GM13976 (cell line): ENCODE results near the gene SH2B2.
"Not testable (repeated sequence)": the region's sequence is repeated elsewhere in the genome, so short reads cannot be mapped to it uniquely, and the experiment has no call there.

Experiments used
- DNase-seq: peaks from one replicate; pipeline ENCODE4 v3.0.0; 2012; ENCODE audit warnings: low spot score
- in situ Hi-C: fragments of 300-500 bp; cut with MboI; formaldehyde crosslinking; loops from one replicate; pipeline ENCODE4 v1.12.0; 2022; ENCODE audit warnings: low sequenced_read_pairs, mixed read lengths, inconsistent platforms; ENCODE audit not compliant: unreplicated experiment
- TF ChIP-seq, protein P1 (sequence below): IDR thresholded peaks from 2 replicates; pipeline ENCODE4 v1.5.1; 2012; ENCODE audit warnings: borderline replicate concordance, mild to moderate bottlenecking; ENCODE audit not compliant: insufficient read depth; ENCODE audit errors: extremely low read depth, missing control alignments, control extremely low read depth

SH2B2 gene

DNA sequence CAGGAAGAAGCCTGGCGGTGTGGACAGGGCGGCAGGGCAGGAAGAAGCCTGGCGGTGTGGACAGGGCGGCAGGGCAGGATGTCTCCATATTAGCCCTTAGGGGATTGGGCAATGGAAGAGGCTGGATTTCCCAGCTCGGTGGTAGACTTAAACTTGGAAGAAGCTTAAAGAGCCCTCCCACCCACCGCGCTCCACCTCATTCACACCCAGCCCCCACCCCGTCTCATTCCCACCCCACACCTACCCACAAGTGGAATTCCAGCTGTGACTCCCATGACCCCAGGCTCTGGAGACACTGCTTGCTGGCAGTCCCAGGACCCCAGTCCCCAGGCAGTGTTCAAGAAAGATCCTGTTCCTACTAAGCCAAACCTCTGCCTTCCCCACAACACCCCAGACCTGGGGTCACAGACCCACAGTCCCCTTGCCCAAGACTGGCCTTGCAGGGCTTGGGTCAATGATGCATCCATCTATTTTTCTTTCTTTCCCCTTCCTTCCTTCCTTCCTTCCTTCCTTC, 35.6 kb downstream of the SH2B2 start:
- TF ChIP-seq, protein P1, sequence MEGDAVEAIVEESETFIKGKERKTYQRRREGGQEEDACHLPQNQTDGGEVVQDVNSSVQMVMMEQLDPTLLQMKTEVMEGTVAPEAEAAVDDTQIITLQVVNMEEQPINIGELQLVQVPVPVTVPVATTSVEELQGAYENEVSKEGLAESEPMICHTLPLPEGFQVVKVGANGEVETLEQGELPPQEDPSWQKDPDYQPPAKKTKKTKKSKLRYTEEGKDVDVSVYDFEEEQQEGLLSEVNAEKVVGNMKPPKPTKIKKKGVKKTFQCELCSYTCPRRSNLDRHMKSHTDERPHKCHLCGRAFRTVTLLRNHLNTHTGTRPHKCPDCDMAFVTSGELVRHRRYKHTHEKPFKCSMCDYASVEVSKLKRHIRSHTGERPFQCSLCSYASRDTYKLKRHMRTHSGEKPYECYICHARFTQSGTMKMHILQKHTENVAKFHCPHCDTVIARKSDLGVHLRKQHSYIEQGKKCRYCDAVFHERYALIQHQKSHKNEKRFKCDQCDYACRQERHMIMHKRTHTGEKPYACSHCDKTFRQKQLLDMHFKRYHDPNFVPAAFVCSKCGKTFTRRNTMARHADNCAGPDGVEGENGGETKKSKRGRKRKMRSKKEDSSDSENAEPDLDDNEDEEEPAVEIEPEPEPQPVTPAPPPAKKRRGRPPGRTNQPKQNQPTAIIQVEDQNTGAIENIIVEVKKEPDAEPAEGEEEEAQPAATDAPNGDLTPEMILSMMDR: no peak
- peak; percentile 22 for DNase-seq
- in situ Hi-C loops: no loop called here

- in situ Hi-C loops: no loop called here
- no peak for DNase-seq
- TF ChIP-seq, protein P1: no peak
Measured at GRCh38 chr7:102323914-102324195, 37.2 kb downstream of the SH2B2 start.

- in situ Hi-C loops, DNase-seq: not testable (repeated sequence)
Measured at GRCh38 chr7:102325106-102325505, 38.4 kb downstream of the SH2B2 start.

DNA sequence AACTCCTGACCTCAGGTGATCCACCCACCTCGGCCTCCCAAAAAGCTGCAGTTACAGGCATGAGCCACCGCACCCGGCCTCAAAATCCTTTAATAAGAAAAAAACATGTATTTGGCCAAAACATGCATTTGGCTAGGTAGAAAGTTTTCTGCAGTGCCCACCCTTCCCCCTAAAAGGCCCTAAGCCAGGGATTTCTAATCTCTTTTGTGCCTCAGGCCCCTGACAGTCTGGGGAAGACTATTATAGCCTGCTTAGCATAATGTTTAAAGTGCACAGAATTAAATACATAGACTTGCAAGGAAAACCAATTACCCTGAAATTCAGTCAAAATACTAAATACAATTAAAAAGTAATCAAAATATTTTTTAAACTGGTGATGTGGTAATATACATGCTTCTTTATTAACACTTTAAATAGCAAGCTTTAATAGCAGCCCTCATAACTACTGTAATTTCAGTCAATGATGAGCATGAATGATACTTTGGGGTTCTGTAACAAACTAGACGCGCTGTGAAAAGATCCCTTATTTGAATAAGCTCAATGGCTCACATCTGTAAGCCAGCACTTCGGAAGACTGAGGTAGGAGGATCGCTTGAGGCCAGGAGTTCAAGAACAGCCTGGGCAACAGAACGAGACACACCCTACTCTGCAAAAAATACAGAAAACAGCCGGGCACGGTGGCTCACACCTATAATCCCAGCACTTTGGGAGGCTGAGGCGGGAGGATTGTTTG, 39.7 kb downstream of the SH2B2 start:
- no peak for DNase-seq
- in situ Hi-C loops: no loop called here
- TF ChIP-seq, protein P1: no peak

DNA sequence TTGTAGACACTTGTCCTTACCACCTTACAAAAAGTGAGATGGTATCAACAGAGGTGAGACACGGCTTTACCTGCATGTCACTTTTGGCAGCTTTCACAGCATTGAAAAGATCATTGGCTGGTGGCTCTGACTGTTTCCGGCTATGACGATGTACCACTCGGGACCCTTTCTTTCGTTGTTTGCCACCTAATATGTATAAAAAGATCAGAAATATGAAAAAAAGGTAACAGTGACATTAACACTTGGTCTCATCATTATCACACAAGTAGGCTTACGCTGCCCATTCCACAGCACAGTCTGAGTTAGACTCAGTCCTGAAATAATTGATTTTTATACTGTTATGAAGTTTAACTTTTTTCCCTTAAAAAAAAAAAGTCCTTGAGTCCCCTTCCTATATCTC, 40.5 kb downstream of the SH2B2 start:
- DNase-seq, in situ Hi-C loops: not testable (repeated sequence)

- in situ Hi-C loops, DNase-seq: not testable (repeated sequence)
Measured at GRCh38 chr7:102328863-102329262, 42.2 kb downstream of the SH2B2 start.

GRCh38 chr7:102329366-102329765, 42.7 kb downstream of the SH2B2 start:
- in situ Hi-C loops: not testable (repeated sequence)

DNA sequence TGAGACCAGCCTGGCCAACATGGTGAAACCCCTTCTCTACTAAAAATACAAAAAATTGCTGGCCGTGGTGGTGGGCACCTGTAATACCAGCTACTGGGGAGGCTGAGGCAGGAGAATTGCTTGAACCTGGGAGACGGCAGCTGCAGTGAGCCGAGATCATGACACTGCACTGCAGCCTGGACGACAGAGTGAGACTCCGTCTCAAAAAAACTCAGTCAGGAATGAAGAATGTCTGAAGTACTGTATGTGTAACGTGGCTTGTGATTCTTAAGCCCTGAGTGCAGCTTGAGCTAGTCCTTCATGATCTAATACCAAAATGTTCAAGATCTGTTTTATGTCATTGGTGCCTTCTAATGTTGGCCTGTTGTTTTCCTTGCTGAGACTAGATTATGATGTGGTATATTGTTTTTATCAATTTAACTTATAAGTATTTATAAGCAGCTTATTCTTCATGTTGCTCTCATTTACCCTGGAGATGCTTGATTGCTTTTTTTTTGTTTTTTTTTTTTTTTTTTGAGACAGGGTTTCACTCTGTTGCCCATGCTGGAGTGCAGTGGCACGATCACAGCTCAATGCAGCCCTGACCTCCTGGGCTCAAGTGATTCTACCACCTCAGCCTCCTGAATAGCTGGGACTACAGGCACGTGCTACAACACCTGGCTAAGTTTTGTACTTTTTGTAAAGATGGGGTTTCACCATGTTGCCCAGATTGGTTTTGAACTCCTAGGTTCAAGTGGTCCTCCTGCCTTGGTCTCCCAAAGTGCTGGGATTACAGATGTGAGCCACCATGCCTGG, 44.2 kb downstream of the SH2B2 start:
- in situ Hi-C loops: not testable (repeated sequence)

More at GRCh38 chr7:102329366-102329765, 42.7 kb downstream of the SH2B2 start:
- DNase-seq: not testable (repeated sequence)

DNA sequence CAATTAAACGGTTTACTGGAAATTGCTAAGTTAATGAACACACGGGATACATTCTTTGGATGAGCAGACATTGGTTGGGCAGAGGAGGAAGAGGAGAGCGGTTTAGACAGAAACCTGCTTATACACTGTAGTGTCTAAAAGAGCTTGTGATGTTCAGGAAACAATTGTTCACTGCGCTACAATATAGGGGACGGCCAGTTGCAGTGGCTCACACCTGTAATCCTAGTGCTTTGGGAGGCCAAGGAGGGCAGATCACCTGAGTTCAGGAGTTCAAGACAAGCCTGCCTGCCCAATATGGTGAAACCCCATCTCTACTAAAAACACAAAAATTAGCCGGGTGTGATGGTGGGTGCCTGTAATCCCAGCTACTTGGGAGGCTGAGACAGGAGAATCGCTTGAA, 48.9 kb downstream of the SH2B2 start:
- in situ Hi-C loops: not testable (repeated sequence)

More for the DNA sequence above, 44.2 kb downstream of the SH2B2 start:
- DNase-seq: not testable (repeated sequence)

DNA sequence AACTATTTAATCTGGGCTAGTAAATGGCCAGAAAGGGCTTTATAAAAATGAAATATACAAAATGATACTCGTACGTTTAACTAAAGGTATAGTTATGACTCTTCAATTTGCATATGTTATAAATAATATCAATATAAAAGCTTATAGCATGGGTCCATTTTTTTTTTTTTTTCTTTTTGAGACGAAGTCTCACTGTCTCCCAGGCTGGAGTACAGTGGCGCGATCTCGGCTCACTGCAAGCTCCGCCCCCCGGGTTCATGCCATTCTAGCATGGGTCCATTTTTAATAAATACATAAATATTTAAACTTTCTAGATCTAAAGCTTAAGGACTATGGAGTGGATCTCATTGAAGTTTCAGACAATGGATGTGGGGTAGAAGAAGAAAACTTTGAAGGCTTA, 50.3 kb downstream of the SH2B2 start:
- in situ Hi-C loops, DNase-seq: not testable (repeated sequence)

More for the DNA sequence above, 48.9 kb downstream of the SH2B2 start:
- not testable (repeated sequence) for DNase-seq

- in situ Hi-C loops, DNase-seq: not testable (repeated sequence)
Measured at GRCh38 chr7:102337420-102337819, 50.8 kb downstream of the SH2B2 start.

GRCh38 chr7:102340599-102341368, 54.1 kb downstream of the SH2B2 start:
- in situ Hi-C loops, DNase-seq: not testable (repeated sequence)

DNA sequence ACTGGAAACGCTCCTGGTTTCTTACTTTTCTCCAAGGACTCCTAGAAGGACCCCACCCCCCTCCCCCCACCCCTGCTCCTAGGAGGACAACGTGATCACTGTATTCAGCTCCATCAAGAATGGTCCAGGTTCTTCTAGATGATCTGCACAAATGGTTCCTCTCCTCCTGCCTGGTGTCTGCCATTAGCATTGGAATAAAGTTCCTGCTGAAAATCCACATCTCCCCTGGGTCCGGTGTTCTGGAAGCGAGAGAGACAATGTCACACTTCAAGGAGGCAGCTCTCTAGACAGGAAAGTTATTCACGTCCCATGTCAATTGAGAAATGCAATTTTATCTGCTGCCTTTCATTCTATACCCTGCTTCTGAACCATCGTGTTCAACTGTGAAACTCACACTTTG, 60.3 kb downstream of the SH2B2 start:
- in situ Hi-C loops, DNase-seq: not testable (repeated sequence)

DNA sequence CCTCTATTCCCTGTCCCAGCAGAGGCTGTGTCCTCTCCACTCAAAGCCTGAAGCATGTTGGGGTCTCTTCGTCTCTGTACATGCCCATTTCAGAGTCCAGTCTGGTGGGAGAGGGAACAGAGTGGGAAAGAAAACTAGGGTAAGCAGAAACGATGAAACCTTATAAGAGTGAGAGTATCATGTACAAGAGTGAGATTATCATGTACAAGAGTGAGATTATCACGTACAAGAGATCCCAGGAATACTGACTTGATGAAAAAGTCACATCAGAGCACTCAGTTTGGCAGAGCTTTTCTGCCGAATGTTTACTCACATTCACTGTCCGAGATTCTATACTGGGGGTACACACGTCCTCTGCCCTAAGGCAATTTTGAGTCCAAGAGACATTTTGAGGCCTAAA, 69.7 kb downstream of the SH2B2 start, which contains the start of gene SPDYE6:
TSS of gene SPDYE6 (minus strand) at position 101 of the 400 bp plus-strand sequence. CDS start 421 bp downstream, outside the sequence.
- DNase-seq, in situ Hi-C loops: not testable (repeated sequence)
